ENCODE measurements around the gene PKP1. TPM values are rescaled to one million over a fixed set of nuclear protein-coding genes. Genes with fewer than 3 reads are reported as not detected.
A peak's percentile ranks its signal among the peaks of the same experiment; 100 is the strongest.

PKP1 gene
- polyA plus RNA-seq, 1 experiment = 0.05 TPM

DNA sequence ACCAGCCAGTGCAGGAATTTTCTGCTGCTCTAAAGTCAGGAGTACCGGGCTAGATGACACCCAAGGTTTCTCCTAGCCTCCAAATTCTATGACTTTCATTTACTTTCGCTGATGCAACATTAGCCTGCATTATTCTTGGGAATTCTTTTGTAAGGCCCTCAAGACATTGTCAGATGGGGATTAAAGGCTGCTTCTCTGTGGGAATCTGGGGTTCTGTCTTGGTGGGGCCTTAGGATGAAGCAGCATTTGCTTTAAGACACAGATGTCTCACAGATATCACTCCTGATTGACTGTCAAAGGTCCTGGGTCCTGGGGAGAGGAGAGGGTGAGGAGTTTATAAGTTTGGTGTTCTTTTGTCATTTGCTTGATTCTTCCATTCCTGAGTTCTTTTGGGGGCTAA, 11.6 kb downstream of the PKP1 start:
- Histone ChIP-seq H3K4me3 (ENCODE audit: low read depth, low read length) (no peak overlapping the region), H3K36me3 (ENCODE audit: control insufficient read depth, insufficient read depth, low read length) (no peaks in the 10 kb centered on the region), H3K27me3 (ENCODE audit: control insufficient read depth, insufficient read depth, low read length) (peaks cover 3% of the 10 kb centered on the region)
- POLR2A ChIA-PET = no interaction called here
- no peak for DNase-seq (ENCODE audit: low read depth)
- CTCF ChIA-PET = interaction anchor here (0.9 kb wide), 1 partner anchor 53 kb away, joined by 3 read pairs; no protein-coding TSS in a partner anchor
- TF ChIP-seq, protein P1, sequence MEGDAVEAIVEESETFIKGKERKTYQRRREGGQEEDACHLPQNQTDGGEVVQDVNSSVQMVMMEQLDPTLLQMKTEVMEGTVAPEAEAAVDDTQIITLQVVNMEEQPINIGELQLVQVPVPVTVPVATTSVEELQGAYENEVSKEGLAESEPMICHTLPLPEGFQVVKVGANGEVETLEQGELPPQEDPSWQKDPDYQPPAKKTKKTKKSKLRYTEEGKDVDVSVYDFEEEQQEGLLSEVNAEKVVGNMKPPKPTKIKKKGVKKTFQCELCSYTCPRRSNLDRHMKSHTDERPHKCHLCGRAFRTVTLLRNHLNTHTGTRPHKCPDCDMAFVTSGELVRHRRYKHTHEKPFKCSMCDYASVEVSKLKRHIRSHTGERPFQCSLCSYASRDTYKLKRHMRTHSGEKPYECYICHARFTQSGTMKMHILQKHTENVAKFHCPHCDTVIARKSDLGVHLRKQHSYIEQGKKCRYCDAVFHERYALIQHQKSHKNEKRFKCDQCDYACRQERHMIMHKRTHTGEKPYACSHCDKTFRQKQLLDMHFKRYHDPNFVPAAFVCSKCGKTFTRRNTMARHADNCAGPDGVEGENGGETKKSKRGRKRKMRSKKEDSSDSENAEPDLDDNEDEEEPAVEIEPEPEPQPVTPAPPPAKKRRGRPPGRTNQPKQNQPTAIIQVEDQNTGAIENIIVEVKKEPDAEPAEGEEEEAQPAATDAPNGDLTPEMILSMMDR (IDR thresholded peaks at IDR 0.05; ENCODE audit: insufficient read depth, low read depth, low read length) = no peak

DNA sequence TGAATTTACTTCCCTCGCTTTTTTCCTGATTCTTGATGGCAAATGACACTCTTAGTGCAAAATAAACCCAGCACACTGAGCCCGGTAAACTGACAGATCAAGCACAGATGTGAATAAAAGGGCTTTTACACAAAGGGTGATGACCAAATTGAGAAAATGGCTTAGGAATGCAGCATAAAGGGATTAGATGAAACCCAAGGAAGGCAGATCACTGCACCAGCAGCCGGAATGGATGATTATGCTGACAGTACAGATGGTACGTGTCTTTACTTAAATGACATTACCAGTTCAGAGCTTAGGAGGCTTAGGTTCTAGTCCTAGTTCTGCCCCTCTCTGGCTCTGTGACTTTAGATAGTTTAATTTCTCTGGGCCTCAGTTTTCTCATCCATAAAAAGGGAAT, 12.0 kb downstream of the PKP1 start:
- CTCF ChIA-PET = interaction anchor here (0.9 kb wide), 1 partner anchor 52 kb away, joined by 3 read pairs; no protein-coding TSS in a partner anchor
- no peak for DNase-seq (ENCODE audit: low read depth)
- POLR2A ChIA-PET = no interaction called here

DNA sequence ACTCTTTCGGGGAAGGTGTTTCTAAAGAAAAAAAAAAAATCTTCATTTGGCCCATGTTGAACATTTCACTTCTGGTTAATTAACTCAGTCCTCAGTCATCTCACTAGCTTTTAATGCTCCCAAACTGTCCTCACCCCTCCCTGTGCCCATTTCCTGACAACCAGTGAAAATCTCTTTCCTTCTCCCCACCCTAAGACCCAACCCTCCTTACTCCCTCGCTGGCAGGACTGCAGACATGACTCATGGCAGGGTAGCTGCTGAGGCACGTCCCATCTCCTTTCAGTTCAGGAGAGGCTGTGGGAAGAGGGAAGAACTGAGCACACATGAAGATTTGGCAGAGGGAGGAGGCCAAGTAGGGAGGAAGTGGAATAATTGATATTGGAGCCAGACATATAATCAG, 12.6 kb downstream of the PKP1 start:
- no peak overlapping the region for H3K4me3 ChIP-seq (ENCODE audit: low read depth, low read length)
- H3K27me3 ChIP-seq (ENCODE audit: control insufficient read depth, insufficient read depth, low read length) = peaks cover 2% of the 10 kb centered on the region
- TF ChIP-seq, protein P1 (IDR thresholded peaks at IDR 0.05; ENCODE audit: insufficient read depth, low read depth, low read length) = no peak
- POLR2A ChIA-PET = no interaction called here
- DNase-seq (ENCODE audit: low read depth) = peak; percentile 27
- CTCF ChIA-PET = interaction anchor here (0.9 to 1.4 kb wide), 2 partner anchors 52 to 217 kb away, joined by 3 read pairs; no protein-coding TSS in a partner anchor
- H3K36me3 ChIP-seq (ENCODE audit: control insufficient read depth, insufficient read depth, low read length) = no peaks in the 10 kb centered on the region

More for the DNA sequence above, 12.0 kb downstream of the PKP1 start:
- Histone ChIP-seq H3K36me3 (ENCODE audit: control insufficient read depth, insufficient read depth, low read length) (no peaks in the 10 kb centered on the region), H3K27me3 (ENCODE audit: control insufficient read depth, insufficient read depth, low read length) (peaks cover 2% of the 10 kb centered on the region), H3K4me3 (ENCODE audit: low read depth, low read length) (no peak overlapping the region)
- TF ChIP-seq, protein P1 (IDR thresholded peaks at IDR 0.05; ENCODE audit: insufficient read depth, low read depth, low read length) = no peak

DNA sequence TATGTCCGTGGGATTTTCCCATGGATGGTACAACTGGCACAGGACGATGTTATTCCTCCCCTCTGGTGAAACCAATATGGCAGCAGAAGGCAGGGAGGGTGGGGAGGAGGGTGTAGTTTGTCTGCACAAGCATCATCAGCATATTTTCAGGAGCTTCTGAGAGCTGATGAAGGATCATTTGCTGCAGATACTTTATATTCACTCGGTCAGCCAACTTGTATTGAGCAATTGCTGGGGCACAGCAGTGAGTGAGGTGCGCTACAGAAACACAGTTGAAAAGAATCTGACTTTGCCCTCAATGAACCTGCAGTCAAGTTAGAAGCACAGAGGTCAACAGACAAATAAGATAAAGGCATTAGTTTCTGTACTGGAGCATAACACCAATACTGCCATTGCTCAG, 13.0 kb downstream of the PKP1 start:
- Histone ChIP-seq H3K4me3 (ENCODE audit: low read depth, low read length) (no peak overlapping the region), H3K27me3 (ENCODE audit: control insufficient read depth, insufficient read depth, low read length) (peaks cover 2% of the 10 kb centered on the region), H3K36me3 (ENCODE audit: control insufficient read depth, insufficient read depth, low read length) (no peaks in the 10 kb centered on the region)
- ChIA-PET CTCF (interaction anchor here (1.4 kb wide), 1 partner anchor 217 kb away, joined by 3 read pairs; no protein-coding TSS in a partner anchor), POLR2A (no interaction called here)
- DNase-seq (ENCODE audit: low read depth) = no peak
- TF ChIP-seq, protein P1 (IDR thresholded peaks at IDR 0.05; ENCODE audit: insufficient read depth, low read depth, low read length) = no peak

DNA sequence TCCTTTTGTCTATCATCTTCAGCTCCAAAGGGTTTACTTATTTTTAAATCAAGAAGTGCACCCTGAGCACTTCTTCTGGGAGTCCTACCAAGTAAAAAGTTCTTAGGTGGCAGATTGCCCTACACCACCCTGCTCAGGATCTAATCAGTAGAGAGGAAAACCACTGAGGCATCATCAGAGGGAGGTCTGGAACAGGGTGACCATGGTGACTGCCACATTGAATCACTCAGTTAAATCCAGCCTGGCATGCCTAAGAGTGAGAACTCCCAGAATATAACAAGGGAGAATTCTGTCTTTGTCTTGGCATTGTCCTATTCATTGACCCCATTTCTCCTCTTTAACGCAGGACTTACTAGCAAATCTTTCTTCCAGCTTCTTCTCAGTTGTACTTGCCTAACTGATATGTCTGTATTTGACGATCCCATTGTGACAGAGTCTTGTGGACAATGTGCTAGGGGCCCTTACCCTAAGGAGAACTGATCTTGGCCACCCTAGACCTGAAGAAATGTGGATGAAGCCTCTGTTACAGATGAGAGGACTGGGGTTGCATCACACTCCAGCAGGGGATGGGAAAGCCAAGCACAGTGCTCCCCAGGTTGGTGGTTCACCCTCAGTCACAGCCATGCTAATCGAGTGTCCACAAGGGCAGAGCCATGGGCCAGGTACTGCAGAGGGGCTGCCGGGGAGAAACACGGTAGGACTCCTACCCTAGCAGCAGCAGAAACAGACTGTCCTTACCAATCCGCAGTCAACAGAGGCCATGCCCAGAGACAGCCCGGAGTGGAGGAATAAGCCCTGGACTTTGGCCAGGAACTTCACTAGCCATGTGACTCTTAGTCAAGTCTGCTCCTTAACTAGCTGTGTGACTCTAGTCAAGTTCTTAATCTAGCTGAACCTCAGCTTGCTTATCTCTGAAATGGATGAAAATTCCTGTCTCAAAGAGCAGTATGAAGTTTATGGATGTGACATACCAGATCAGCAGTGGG, 15.4 kb downstream of the PKP1 start:
- no peak overlapping the region for H3K4me3 ChIP-seq (ENCODE audit: low read depth, low read length)
- no peaks in the 10 kb centered on the region for H3K36me3 ChIP-seq (ENCODE audit: control insufficient read depth, insufficient read depth, low read length)
- ChIA-PET POLR2A (no interaction called here), CTCF (interaction anchor here (1.1 to 2.0 kb wide), 4 partner anchors 13 to 63 kb away, joined by 3 to 6 read pairs (median 4); no protein-coding TSS in a partner anchor)
- H3K27me3 ChIP-seq (ENCODE audit: control insufficient read depth, insufficient read depth, low read length) = peaks cover 2% of the 10 kb centered on the region
- TF ChIP-seq, protein P1 (IDR thresholded peaks at IDR 0.05; ENCODE audit: insufficient read depth, low read depth, low read length) = no peak
- no peak for DNase-seq (ENCODE audit: low read depth)

All from BJ (cell line).